GM12873 (cell line): ENCODE measurements around the gene LCA5L.

Source experiments
- TF ChIP-seq, protein P1 (sequence below): IDR thresholded peaks from 2 replicates; pipeline ENCODE4 v1.5.1; 2012; ENCODE audit warnings: low read depth, mild to moderate bottlenecking, moderate library complexity, low read length, control low read depth; ENCODE audit not compliant: insufficient read depth; ENCODE audit errors: missing control alignments

The LCA5L gene

DNA sequence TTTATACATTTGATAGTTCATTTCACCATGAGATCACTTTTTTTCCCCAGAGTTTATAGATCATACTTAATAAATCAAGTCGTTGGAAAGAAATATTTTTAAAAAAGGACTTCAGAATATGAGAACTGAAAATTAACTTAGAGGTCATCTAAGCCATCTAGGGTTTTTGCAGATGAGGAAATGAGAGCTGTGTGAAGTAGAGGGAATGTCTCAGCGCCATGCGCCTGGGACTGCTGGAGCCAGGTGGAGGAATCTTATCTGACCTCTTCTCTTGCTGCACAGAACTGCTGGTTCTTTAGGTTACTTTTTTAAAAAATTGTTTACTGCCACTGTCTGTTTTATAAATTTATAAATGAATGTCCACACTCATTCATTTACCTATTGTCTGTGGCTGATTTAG, 17.7 kb upstream of the LCA5L start:
- TF ChIP-seq, protein P1, sequence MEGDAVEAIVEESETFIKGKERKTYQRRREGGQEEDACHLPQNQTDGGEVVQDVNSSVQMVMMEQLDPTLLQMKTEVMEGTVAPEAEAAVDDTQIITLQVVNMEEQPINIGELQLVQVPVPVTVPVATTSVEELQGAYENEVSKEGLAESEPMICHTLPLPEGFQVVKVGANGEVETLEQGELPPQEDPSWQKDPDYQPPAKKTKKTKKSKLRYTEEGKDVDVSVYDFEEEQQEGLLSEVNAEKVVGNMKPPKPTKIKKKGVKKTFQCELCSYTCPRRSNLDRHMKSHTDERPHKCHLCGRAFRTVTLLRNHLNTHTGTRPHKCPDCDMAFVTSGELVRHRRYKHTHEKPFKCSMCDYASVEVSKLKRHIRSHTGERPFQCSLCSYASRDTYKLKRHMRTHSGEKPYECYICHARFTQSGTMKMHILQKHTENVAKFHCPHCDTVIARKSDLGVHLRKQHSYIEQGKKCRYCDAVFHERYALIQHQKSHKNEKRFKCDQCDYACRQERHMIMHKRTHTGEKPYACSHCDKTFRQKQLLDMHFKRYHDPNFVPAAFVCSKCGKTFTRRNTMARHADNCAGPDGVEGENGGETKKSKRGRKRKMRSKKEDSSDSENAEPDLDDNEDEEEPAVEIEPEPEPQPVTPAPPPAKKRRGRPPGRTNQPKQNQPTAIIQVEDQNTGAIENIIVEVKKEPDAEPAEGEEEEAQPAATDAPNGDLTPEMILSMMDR: no peak

DNA sequence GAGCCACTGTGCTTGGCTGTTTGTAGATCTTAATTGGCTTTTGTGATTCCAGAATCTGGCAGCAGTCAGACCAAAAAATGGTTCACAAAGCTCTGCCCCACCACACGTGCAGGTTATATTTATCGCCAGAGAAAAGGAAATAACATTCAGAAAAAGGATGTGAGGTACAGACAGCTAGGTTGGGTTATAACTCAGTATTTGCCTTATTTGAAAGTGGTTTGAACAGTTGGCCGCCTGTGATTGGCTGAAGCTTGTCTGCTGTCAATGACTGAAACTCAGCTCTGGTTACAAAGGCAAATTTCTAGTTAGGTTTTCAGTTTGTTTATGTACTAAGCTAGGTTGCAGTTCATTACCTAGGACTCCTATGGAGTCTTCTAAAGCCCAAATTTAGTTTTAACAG, 15.8 kb upstream of the LCA5L start:
- TF ChIP-seq, protein P1: no peak

DNA sequence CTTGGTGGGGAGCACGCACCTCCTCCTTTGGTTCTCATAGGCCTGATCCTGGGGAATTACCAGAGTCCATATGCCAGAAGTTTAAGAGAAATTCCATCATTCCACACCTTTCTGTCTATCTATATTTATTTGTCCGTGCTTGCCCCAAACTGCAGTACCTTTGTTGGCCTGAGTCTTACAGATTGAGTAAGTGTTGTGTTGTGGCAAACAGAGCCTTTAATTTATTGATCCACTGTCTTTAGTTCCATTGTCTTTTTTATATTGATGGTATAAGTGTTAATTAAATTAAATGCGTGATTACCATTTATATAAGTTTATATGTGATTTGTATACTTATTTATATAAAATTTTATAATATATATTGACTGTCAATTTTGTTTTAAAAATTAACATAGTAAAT, 11.1 kb upstream of the LCA5L start:
- TF ChIP-seq, protein P1: peak; percentile 32

DNA sequence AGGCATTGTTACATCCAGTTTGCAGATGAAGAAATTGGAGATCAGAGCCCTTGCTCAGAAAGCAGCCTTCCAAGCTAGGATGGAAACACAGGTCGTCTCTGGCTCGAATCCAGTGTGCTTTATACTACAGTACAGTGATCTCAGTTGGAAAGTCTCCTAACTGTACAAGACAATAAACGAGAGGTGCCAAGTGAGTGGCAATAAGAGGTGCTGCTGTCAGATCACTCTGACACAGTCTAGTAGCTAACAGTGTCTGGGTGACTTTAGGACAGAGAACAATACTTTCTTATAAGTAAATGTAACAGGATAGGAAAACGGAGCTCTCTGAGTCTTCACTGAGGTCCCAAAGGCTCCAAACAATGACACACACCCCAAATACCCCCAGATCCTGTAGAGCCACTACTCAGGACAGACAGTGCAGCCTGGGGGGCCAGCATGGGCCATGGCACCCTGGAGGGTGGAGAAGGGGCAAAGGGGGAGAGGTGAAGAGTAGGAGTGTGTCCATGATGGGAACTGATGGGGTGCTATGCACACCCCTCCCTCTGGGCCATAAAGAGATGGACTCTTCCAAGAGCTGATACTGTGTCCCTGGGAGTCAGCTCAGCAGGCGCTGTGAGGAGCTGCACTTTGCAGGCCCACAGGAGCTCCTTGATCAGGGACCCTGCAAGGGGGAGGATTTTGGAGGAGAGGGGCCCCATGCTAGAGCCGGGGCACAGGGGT, 9.5 kb upstream of the LCA5L start:
- TF ChIP-seq, protein P1: no peak

DNA sequence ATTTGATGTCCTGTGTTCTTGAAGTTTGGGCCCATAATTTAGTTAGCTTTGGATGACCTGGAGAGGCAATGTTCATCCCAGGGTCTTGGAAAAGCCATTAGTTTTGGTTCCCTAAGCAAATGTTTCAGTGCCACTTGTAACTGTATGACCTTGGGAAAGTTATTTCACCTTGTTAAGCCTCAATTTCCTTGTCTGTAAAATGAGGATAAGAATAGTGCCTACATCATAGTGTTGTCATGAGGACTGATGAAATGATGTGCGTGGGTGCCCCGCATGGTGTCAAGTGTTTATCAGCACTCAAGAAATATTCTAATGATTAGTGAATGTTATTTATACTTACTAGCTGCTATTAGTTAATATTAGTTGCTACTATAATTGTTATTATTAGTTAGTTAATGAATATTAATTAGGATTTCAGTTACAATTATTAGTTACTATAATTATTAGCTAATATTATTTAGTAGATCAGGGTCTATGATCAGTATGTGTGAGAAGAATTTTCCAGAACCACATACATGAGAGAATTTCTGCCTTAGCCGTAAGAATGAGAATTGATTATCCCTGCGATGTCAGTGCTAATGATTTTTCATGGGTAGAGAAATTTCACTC, 8.1 kb upstream of the LCA5L start:
- TF ChIP-seq, protein P1: no peak

DNA sequence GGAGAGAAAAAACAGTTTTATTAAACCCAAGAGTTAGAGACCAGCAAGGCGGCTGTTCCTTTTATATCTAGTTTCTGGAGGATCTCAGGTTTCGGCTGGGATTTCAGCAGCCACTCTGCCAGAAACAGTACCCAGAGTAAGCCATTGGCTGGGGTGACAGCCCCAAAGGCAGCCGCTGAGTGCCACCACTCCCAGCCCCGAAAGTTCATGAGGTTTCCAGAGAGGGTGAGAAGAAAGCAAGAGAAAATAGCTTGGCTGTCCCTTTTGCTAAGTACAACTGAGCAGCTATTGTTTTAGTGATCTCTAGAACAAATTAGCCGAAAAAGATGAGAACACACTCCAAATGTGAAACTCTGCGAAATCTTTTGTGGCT, 7.4 kb upstream of the LCA5L start:
- TF ChIP-seq, protein P1: no peak

DNA sequence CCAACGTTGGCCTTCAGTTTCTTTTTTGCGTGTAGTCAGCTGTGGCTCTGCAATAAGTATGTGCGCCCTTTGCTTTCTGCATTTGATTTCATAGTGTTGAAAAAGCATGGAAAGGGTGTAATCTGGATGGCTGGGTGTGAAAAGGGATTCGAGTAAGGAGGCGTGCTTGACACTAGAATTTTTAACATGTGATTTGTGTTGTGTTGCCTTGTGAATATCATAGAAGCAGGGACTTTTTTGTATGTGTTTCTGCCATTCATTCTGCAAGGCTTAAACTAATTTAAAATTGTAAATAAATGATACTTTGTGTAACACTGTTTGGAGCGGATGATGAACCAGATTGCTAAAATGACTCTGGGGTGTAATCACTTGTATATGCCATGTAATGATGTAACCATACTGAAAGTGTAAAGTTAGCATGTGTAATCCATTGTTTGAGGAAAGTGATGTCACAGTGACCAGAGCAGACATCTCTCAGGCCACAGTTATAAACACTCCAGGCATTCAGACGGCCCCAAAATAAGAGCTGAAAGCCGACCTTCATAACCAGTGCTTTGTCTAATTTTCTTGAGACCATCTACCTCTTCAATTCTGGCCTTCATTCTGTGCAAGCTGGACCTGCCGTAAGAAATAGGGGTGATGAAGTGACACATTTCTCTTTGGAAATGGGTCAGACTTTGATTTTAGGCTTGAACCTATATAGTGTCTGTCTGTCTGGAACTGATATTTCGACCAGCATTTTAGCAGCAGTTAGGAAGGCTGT, 6.8 kb upstream of the LCA5L start:
- TF ChIP-seq, protein P1: no peak
